ENCODE measurements around the gene KCNF1.

The KCNF1 gene

DNA sequence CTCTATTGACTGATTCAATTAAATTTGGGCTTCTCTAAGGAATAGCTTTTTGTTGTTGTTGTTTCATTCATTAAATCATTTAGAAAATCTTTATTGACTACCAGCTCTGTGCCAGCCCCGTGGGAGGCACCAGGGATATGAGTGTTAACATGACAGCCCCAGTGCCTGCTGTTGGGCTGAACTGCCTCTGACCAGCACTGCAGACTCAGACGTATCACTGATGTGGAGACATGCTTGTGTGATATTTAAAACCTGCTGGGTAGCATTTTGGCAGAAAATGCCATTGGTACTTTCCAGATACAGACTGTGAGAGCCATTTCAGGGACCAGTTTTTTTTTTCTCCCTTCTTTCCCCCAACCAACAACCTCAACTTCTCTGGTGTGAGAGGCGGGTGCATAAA, 38.6 kb upstream of the KCNF1 start:
- DNase-seq (no peak), ATAC-seq (ENCODE audit: insufficient read depth, low read depth) (no peak)
- H3K27ac ChIP-seq (ENCODE audit: low read length) = no peak overlapping the region
- no peaks in the 10 kb centered on the region for H3K79me2 ChIP-seq (ENCODE audit: insufficient read depth, low read length)
- H2AFZ ChIP-seq (ENCODE audit: low read depth, low read length) = no peak overlapping the region
- H3K4me1 ChIP-seq (ENCODE audit: insufficient read depth, low read length) = no peaks in the 10 kb centered on the region
- no peak overlapping the region for H3K9ac ChIP-seq (ENCODE audit: low read depth, low read length)
- H3K9me3 ChIP-seq (ENCODE audit: insufficient read depth, low read length, severe bottlenecking) = no peaks in the 10 kb centered on the region
- no peaks in the 10 kb centered on the region for H4K20me1 ChIP-seq (ENCODE audit: insufficient read depth, low read length)
- TF ChIP-seq CTCF (IDR thresholded peaks at IDR 0.05; ENCODE audit: borderline replicate concordance, extremely low read depth, low read length, poor library complexity, severe bottlenecking) (no peak), EZH2 (IDR thresholded peaks at IDR 0.05; ENCODE audit: borderline replicate concordance, low read depth, low read length, severe bottlenecking) (no peak)
- H3K4me3 ChIP-seq (ENCODE audit: low read depth in 1 of 2, low read length in 2 of 2) = no peak overlapping the region
- no peak overlapping the region for H3K4me2 ChIP-seq (ENCODE audit: insufficient read depth, low read length)
- H3K27me3 ChIP-seq (ENCODE audit: insufficient read depth, low read length, poor library complexity) = peaks cover 9% of the 10 kb centered on the region
- H3K36me3 ChIP-seq (ENCODE audit: insufficient read depth, low read length) = no peaks in the 10 kb centered on the region

DNA sequence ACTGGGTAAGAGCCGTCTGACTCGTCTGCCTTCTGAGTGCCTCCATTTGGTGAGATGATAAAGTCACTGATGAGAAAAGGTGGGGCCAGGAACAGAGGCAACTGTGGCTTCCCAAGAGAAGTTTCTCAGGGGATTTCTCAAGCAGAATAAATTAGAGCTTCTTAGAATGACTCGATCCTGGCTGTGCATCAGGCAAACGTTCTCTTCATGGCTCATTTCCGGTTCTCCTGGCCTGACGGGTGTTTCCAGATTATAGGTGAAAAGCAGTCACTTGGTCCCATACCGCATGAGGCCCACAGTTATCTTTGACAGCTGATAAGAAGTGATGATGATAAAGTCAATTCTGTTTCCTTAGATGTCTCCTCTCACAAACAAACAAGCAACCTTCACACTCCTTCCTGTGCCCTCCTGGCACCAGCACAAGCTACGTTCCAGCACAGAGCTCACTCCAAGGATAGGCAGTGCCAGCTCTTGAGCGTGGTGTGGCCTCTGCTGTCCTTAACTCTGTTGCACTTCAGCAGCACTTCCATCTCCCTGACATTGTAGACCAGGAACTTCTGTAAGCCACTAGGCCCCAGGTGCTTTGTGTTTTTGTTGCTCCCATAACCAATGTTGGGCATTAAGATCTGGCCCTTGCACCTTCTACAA, 37.8 kb upstream of the KCNF1 start:
- no peak overlapping the region for H3K9ac ChIP-seq (ENCODE audit: low read depth, low read length)
- no peaks in the 10 kb centered on the region for H3K9me3 ChIP-seq (ENCODE audit: insufficient read depth, low read length, severe bottlenecking)
- DNase-seq (no peak), ATAC-seq (ENCODE audit: insufficient read depth, low read depth) (no peak)
- H2AFZ ChIP-seq (ENCODE audit: low read depth, low read length) = no peak overlapping the region
- H3K4me3 ChIP-seq (ENCODE audit: low read depth in 1 of 2, low read length in 2 of 2) = no peak overlapping the region
- H3K36me3 ChIP-seq (ENCODE audit: insufficient read depth, low read length) = no peaks in the 10 kb centered on the region
- peaks cover 9% of the 10 kb centered on the region for H3K27me3 ChIP-seq (ENCODE audit: insufficient read depth, low read length, poor library complexity)
- H3K4me2 ChIP-seq (ENCODE audit: insufficient read depth, low read length) = no peak overlapping the region
- TF ChIP-seq EZH2 (IDR thresholded peaks at IDR 0.05; ENCODE audit: borderline replicate concordance, low read depth, low read length, severe bottlenecking) (no peak), CTCF (IDR thresholded peaks at IDR 0.05; ENCODE audit: borderline replicate concordance, extremely low read depth, low read length, poor library complexity, severe bottlenecking) (no peak)
- H4K20me1 ChIP-seq (ENCODE audit: insufficient read depth, low read length) = no peaks in the 10 kb centered on the region
- no peaks in the 10 kb centered on the region for H3K4me1 ChIP-seq (ENCODE audit: insufficient read depth, low read length)
- no peaks in the 10 kb centered on the region for H3K79me2 ChIP-seq (ENCODE audit: insufficient read depth, low read length)
- no peak overlapping the region for H3K27ac ChIP-seq (ENCODE audit: low read length)

GRCh38 chr2:10875126-10875525, 36.6 kb upstream of the KCNF1 start:
- Histone ChIP-seq H3K9ac (ENCODE audit: low read depth, low read length) (no peak overlapping the region), H4K20me1 (ENCODE audit: insufficient read depth, low read length) (no peaks in the 10 kb centered on the region)
- TF ChIP-seq CTCF (IDR thresholded peaks at IDR 0.05; ENCODE audit: borderline replicate concordance, extremely low read depth, low read length, poor library complexity, severe bottlenecking) (no peak), EZH2 (IDR thresholded peaks at IDR 0.05; ENCODE audit: borderline replicate concordance, low read depth, low read length, severe bottlenecking) (no peak)

More at GRCh38 chr2:10875126-10875525, 36.6 kb upstream of the KCNF1 start:
- H3K27ac ChIP-seq (ENCODE audit: low read length) = no peak overlapping the region
- H3K9me3 ChIP-seq (ENCODE audit: insufficient read depth, low read length, severe bottlenecking) = no peaks in the 10 kb centered on the region
- peaks cover 9% of the 10 kb centered on the region for H3K27me3 ChIP-seq (ENCODE audit: insufficient read depth, low read length, poor library complexity)
- ATAC-seq (ENCODE audit: insufficient read depth, low read depth) (no peak), DNase-seq (no peak)
- no peaks in the 10 kb centered on the region for H3K36me3 ChIP-seq (ENCODE audit: insufficient read depth, low read length)
- no peak overlapping the region for H3K4me2 ChIP-seq (ENCODE audit: insufficient read depth, low read length)
- H3K79me2 ChIP-seq (ENCODE audit: insufficient read depth, low read length) = no peaks in the 10 kb centered on the region
- H2AFZ ChIP-seq (ENCODE audit: low read depth, low read length) = no peak overlapping the region
- H3K4me1 ChIP-seq (ENCODE audit: insufficient read depth, low read length) = no peaks in the 10 kb centered on the region
- no peak overlapping the region for H3K4me3 ChIP-seq (ENCODE audit: low read depth in 1 of 2, low read length in 2 of 2)

Measured in DND-41 (cell line).